ENCODE measurements around the gene SPAG7.
"Not testable (repeated sequence)": the region's sequence is repeated elsewhere in the genome, so short reads cannot be mapped to it uniquely, and the experiment has no call there.

The SPAG7 gene

GRCh38 chr17:4920351-4921048 lies 47.1 kb downstream of the SPAG7 start:
- no peak for TF ChIP-seq CTCF (IDR thresholded peaks at IDR 0.05; ENCODE audit: extremely low read depth, missing control alignments)
- DNase-seq (ENCODE audit: low spot score): no peak

GRCh38 chr17:4919511-4920047 lies 48.0 kb downstream of the SPAG7 start:
- no peak for DNase-seq (ENCODE audit: low spot score)
- no peak for TF ChIP-seq CTCF (IDR thresholded peaks at IDR 0.05; ENCODE audit: extremely low read depth, missing control alignments)

GRCh38 chr17:4914551-4914950 lies 53.1 kb downstream of the SPAG7 start:
- not testable (repeated sequence) for DNase-seq (ENCODE audit: low spot score)

- DNase-seq (ENCODE audit: low spot score): no peak
- TF ChIP-seq CTCF (IDR thresholded peaks at IDR 0.05; ENCODE audit: extremely low read depth, missing control alignments): no peak
These were observed 53.6 kb downstream of the SPAG7 start for GRCh38 chr17:4913994-4914393.

Data from GM20000 (cell line).